HCT116 (cell line): ENCODE measurements around the gene CRYBG3. TPM values are rescaled to one million over a fixed set of nuclear protein-coding genes. Genes with fewer than 3 reads are reported as not detected.

Source experiments
- ATAC-seq: fragments of 200-7000 bp; cut with Tn5 transposase; 2 replicates; pipeline ENCODE4 v1.9.1; 2020; ENCODE audit warnings: mild to moderate bottlenecking, moderate library complexity
- BruUV-seq: library from RNA; stranded (reverse); fragments of 400-500 nt; replicated peaks from 2 replicates; lab custom pipeline; 2021; lab: Mats Ljungman, UMichigan
- CTCF ChIA-PET: fragments of 300-600 bp; sonication (Branson Sonifier 250); formaldehyde crosslinking; loops from one replicate; lab custom pipeline; 2021; ENCODE audit warnings: antibody characterized with exemption; lab: Charles Lee
- POLR2A ChIA-PET: fragments of 300-600, 350-600 bp; sonication (Branson Sonifier 250); formaldehyde crosslinking; loops from one replicate; lab custom pipeline; 2021; ENCODE audit warnings: antibody characterized with exemption; lab: Charles Lee
- RAD21 ChIA-PET, 2 experiments: fragments of 300-600 bp; sonication (Branson Sonifier 250); formaldehyde crosslinking; loops; one replicate each; lab custom pipeline; 2023; ENCODE audit warnings: low total read pairs in 2 of 2; ENCODE audit not compliant: uncharacterized antibody in 2 of 2, unreplicated experiment in 2 of 2, low non-redundant PET in 1 of 2; lab: Charles Lee
- DNase-seq: peaks from one replicate; pipeline ENCODE4 v3.0.0-alpha.2; 2010; ENCODE audit warnings: low read depth, low spot score
- H2AFZ ChIP-seq: fragments of 200-600 bp; shearing (Covaris generic), sonication (generic); 2 replicates; pipeline ENCODE4 v1.6.1; 2017; ENCODE audit warnings: low read depth, mixed run types, mixed read lengths, antibody characterized with exemption, low read length; ENCODE audit not compliant: poor library complexity, severe bottlenecking
- H3K27ac ChIP-seq: 2 replicates; pipeline ENCODE4 v1.5.1; 2012; ENCODE audit warnings: low read depth, low read length
- H3K27me3 ChIP-seq: fragments of 200-600 bp; sonication (generic); 2 replicates; pipeline ENCODE4 v1.6.1; 2016; ENCODE audit warnings: mixed run types, low read length, mixed read lengths; ENCODE audit not compliant: insufficient read depth
- H3K36me3 ChIP-seq, 2 experiments: fragments of 200-500 bp in 1 of 2; fragments of 200-600 bp in 1 of 2; sonication (Bioruptor generic) in 1 of 2; sonication (generic) in 1 of 2; 2 replicates each; pipeline versions ENCODE4 v1.5.1 to v1.6.1; 2014 to 2016; ENCODE audit warnings: low read length in 2 of 2, inconsistent platforms in 1 of 2, mixed read lengths in 1 of 2, mixed run types in 1 of 2; ENCODE audit not compliant: insufficient read depth in 2 of 2, control insufficient read depth in 1 of 2
- H3K4me1 ChIP-seq, 2 experiments: fragments of 200-600 bp in 1 of 2; sonication (generic) in 1 of 2; 2 replicates each; pipeline versions ENCODE4 v1.5.1 to v1.6.1; 2012 to 2017; ENCODE audit warnings: low read length in 2 of 2, inconsistent platforms in 1 of 2, mild to moderate bottlenecking in 1 of 2, mixed read lengths in 1 of 2, mixed run types in 1 of 2, moderate library complexity in 1 of 2; ENCODE audit not compliant: insufficient read depth in 2 of 2, control insufficient read depth in 1 of 2
- H3K4me2 ChIP-seq: fragments of 200-600 bp; sonication (generic); 2 replicates; pipeline ENCODE4 v1.6.1; 2017; ENCODE audit warnings: mixed run types, low read length, mixed read lengths
- H3K4me3 ChIP-seq, 2 experiments: fragments of 200-600 bp in 1 of 2; sonication (generic) in 1 of 2; replicated peaks in 1 of 2; 2 replicates each; pipeline ENCODE4 v1.5.1; 2011 to 2016; ENCODE audit warnings: low read length in 2 of 2, control low read depth in 1 of 2, low read depth in 1 of 2, mild to moderate bottlenecking in 1 of 2, mixed read lengths in 1 of 2, mixed run types in 1 of 2
- H3K79me2 ChIP-seq: fragments of 200-600 bp; sonication (generic); 2 replicates; pipeline ENCODE4 v1.6.1; 2017; ENCODE audit warnings: mild to moderate bottlenecking, mixed run types, low read length, moderate library complexity, mixed read lengths; ENCODE audit not compliant: insufficient read depth
- H3K9ac ChIP-seq: fragments of 200-600 bp; sonication (generic); 2 replicates; pipeline ENCODE4 v1.6.1; 2016; ENCODE audit warnings: low read length, mixed read lengths
- H3K9me2 ChIP-seq: fragments of 200-600 bp; sonication (generic), shearing (Covaris generic); 2 replicates; pipeline ENCODE4 v1.6.1; 2017; ENCODE audit warnings: mixed run types, mild to moderate bottlenecking, moderate library complexity; ENCODE audit not compliant: insufficient read depth
- H3K9me3 ChIP-seq, 2 experiments: fragments of 200-500 bp in 1 of 2; fragments of 200-600 bp in 1 of 2; sonication (Bioruptor generic) in 1 of 2; sonication (generic) in 1 of 2; 2 replicates each; pipeline ENCODE4 v1.6.1; 2014 to 2017; ENCODE audit warnings: low read length in 2 of 2, mixed read lengths in 2 of 2, inconsistent platforms in 1 of 2, low read depth in 1 of 2, mild to moderate bottlenecking in 1 of 2, mixed run types in 1 of 2, moderate library complexity in 1 of 2; ENCODE audit not compliant: control insufficient read depth in 1 of 2, insufficient read depth in 1 of 2
- H4K20me1 ChIP-seq: fragments of 200-600 bp; sonication (generic), shearing (Covaris generic); 2 replicates; pipeline ENCODE4 v1.6.1; 2017; ENCODE audit warnings: mixed run types, mild to moderate bottlenecking, moderate library complexity; ENCODE audit not compliant: insufficient read depth
- CEBPB ChIP-seq: IDR thresholded peaks from 2 replicates; pipeline ENCODE4 v1.6.1; 2012; ENCODE audit warnings: low read depth
- CTCF ChIP-seq, 3 experiments: fragments of 200-600 bp in 1 of 3; sonication (generic) in 1 of 3; IDR thresholded peaks in 2 of 3; conservative IDR thresholded peaks in 1 of 3; 2 replicates each; pipeline ENCODE4 v1.5.1; 2012 to 2017; ENCODE audit warnings: low read depth in 2 of 3, low read length in 2 of 3, antibody characterized with exemption in 1 of 3, borderline replicate concordance in 1 of 3, control low read depth in 1 of 3, mild to moderate bottlenecking in 1 of 3, mixed read lengths in 1 of 3, mixed run types in 1 of 3, moderate library complexity in 1 of 3; ENCODE audit not compliant: insufficient read depth in 1 of 3
- EZH2 ChIP-seq: fragments of 200-600 bp; sonication (generic); IDR thresholded peaks from 2 replicates; pipeline ENCODE4 v1.6.1; 2017; ENCODE audit warnings: antibody characterized with exemption, mixed run types
- MAX ChIP-seq: IDR thresholded peaks from 2 replicates; pipeline ENCODE4 v1.6.1; 2012
- RAD21 ChIP-seq: IDR thresholded peaks from 2 replicates; pipeline ENCODE4 v1.6.1; 2012; ENCODE audit warnings: low read depth, mild to moderate bottlenecking
- SP1 ChIP-seq: IDR thresholded peaks from 2 replicates; pipeline ENCODE4 v1.6.1; 2012; ENCODE audit warnings: low read depth
- ZNF274 ChIP-seq: fragments of 200-500 bp; sonication (Bioruptor generic); IDR thresholded peaks from 2 replicates; pipeline ENCODE4 v1.6.1; 2014; ENCODE audit warnings: mild to moderate bottlenecking, low read depth, low read length, inconsistent platforms
- intact Hi-C: fragments of 100-400 bp; cut with micrococcal nuclease; formaldehyde crosslinking; loops from 2 replicates; pipeline ENCODE4 v1.10.0; 2022
- total RNA-seq: library from RNA; stranded (reverse); gene quantifications from one replicate; pipeline ENCODE4 v1.2.1, GENCODE V29; 2021; ENCODE audit not compliant: unreplicated experiment

Gene CRYBG3
- total RNA-seq, 1 experiment from 2014 or later, result 7.5 TPM

DNA sequence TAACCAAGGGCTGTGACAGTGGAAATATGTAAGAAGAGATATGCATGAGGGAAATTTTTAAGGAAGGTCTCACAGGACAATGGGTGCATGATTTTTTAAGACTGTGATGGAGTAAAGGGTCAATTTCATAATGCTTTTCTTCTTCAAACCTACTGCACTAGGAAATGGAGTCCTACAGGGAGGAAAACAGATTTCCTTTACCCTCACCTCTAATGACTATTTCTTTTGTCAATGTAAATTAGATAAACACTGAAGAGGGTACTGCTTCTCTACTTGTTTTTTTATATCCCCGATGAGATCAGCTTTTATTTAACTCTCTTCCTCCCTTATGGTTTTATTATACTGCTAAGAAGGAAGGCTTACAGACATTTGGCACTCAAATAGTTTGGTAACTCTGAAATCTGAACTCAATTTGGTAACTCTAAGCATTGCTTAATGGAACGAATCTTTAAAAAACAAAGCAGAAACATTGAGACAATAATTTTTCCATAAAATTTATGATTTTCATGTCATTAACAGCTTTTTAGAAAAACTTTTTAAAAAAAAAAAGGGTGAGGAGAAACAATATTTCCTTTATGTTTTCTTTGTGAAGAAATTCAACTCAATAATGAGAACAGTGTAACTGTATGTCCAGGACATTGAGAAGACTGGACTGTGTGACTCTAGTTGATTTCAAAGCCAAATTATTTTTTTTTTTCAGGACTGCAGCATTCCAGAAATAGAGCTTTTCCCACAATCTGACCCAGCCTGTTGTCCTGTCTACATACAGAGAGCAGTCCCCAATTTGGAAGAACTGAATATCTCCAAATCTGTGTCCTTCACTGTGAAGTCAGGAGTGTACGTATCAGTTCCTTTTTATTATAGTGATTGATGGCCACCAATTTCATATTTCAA lies 64.4 kb downstream of the CRYBG3 start:
- Histone ChIP-seq H3K27ac (no peak overlapping the region), H3K9me3 (no peaks in the 10 kb centered on the region), H4K20me1 (no peaks in the 10 kb centered on the region), H3K4me2 (no peak overlapping the region), H3K9ac (no peak overlapping the region), H3K79me2 (no peaks in the 10 kb centered on the region), H3K36me3 (peaks cover 0 to 4% of the 10 kb centered on the region in 2 experiments; a peak in 2 of 4 replicates), H3K4me1 (peaks cover 4 to 11% of the 10 kb centered on the region in 2 experiments; a peak in 3 of 4 replicates), H2AFZ (no peak overlapping the region), H3K27me3 (no peaks in the 10 kb centered on the region), H3K9me2 (no peaks in the 10 kb centered on the region), H3K4me3 (no peak overlapping the region)
- ChIA-PET RAD21 (no interaction called here), CTCF (no interaction called here), POLR2A (no interaction called here)
- intact Hi-C loops, result no loop called here
- DNase-seq (no peak), ATAC-seq (no peak)
- no TSS peak for BruUV-seq
- no peak for TF ChIP-seq RAD21
- no peak for TF ChIP-seq MAX
- TF ChIP-seq CEBPB, result no peak
- no peak for TF ChIP-seq EZH2
- no peak for TF ChIP-seq SP1

GRCh38 chr3:97889814-97890213 lies 68.0 kb downstream of the CRYBG3 start:
- intact Hi-C loops, result loop anchor here (10.0 kb wide), 1 partner anchor 55 kb away; no protein-coding TSS in a partner anchor
- H3K27me3 ChIP-seq, result no peaks in the 10 kb centered on the region
- peak in 1 of 3 experiments; percentile 19; a peak in 1 of 6 replicates for TF ChIP-seq CTCF (IDR thresholded peaks at IDR 0.05 in 2 of 3, conservative IDR thresholded peaks at IDR 0.05 in 1 of 3; ENCODE audit: borderline replicate concordance in 1 of 3, insufficient read depth in 1 of 3, low read depth in 2 of 3, low read length in 2 of 3)
- no peak for TF ChIP-seq ZNF274
- no peaks in the 10 kb centered on the region for H3K79me2 ChIP-seq
- ChIA-PET RAD21 (no interaction called here), CTCF (no interaction called here), POLR2A (no interaction called here)
- H3K4me3 ChIP-seq, result no peak overlapping the region
- no peak overlapping the region for H2AFZ ChIP-seq
- no peaks in the 10 kb centered on the region for H3K4me1 ChIP-seq
- H3K9me3 ChIP-seq, result no peaks in the 10 kb centered on the region
- no TSS peak for BruUV-seq
- H4K20me1 ChIP-seq, result no peaks in the 10 kb centered on the region
- no peak overlapping the region for H3K9ac ChIP-seq
- DNase-seq, result no peak
- no peak overlapping the region for H3K4me2 ChIP-seq
- no peaks in the 10 kb centered on the region for H3K9me2 ChIP-seq
- H3K27ac ChIP-seq, result no peak overlapping the region
- peaks cover 0 to 4% of the 10 kb centered on the region in 2 experiments; a peak in 2 of 4 replicates for H3K36me3 ChIP-seq
- no peak for ATAC-seq
